KG1 (cell line): ENCODE measurements around the gene VASN.

Experiments
- DNase-seq: peaks from one replicate; lab custom pipeline; 2025; lab: John Stamatoyannopoulos, UW

The VASN gene

DNA sequence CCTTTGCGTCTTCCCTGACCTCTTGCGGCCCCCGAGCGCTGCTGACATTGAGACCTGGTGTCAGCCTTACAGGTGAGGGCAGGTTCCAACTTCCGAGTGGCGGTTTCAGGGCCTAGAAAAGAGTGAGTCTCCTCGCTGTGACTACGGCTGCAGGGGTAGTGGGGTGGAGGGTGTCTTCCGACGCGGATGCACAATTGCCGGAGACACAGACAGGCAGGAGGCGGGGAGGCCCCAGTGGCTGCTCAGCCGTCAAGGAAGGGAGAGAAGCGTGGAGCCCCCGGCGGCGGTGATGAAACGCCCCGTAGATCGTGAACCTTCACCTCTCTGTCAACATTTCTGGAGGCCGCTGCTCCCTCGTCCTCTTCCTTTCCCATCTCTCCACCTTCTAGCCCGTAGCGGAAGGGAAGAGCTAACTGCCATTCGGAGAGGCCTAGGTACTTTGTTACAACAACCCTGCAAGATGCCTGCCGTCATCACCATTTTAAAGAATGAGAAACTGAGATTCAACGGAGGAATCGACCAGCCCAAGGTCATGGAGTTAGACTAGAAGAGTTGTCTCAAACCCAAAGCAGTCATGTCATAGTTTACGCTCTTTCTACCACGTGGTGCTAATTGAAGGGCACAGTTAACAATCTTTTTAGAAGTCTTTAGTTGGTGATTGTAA lies 54.5 kb downstream of the VASN start:
- no peak for DNase-seq

DNA sequence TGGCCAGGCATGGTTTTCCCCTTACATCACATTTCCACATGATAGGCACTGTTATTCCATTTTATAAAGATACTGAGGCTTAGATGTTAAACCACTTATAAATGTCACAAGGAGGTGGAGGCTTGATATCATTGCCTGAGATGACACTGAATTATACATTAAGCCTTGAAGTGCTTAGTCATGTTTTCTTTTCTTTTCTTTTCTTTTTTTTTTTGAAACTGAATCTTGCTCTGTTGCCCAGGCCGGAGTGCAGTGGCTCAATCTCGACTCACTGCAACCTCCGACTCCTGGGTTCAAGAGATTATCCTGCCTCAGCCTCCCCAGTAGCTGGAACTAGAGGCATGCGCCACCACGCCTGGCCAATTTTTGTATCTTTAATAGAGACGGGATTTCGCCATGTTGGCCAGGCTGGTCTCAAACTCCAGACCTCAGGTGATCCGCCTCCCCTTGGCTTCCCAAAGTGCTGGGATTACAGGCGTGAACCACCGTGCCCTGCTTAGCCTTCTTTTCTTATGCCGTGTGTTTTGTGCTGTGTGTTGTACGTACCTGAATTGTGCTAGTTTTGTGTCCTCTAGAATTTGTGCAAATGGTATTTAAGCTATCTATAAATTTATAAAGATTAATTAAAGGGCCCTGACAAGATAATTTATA lies 55.2 kb downstream of the VASN start:
- DNase-seq: no peak

DNA sequence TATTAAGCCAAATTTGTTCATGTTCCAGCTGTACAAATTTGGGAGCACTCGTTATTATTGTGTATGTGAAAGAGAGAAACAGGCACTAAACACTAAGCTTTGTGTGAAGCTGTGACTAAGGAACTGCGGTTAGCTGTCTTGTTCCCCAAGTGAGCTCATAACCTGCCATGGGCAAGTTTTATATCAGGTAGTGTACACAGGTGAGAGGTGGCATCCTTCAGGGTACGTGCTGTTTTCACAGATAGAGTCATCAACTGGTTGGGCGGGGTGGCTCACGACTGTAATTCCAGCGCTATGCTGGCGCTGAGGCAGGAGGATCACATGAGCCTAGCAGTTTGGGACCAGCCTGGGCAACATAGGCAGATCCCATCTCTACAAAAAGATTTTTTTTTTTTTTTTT lies 56.9 kb downstream of the VASN start:
- DNase-seq: no peak

DNA sequence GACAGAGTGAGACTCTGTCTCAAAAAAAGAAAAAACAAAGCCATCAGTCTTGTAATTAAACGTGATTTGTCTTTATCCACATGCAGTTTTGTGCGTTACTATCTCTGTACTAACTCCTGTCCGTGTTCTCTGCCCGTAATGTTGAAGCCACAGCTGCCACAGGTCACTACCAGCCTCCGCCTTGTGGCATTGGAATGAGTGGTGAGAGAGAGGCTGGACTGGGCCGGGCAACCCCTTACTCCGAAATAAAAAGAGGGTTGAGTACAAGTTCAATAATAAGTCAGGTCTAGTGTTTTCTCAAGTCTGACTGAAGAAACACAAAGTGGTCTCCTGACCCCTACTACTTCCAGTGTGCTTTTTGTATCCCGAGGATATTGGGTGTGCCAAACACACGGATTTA lies 59.4 kb downstream of the VASN start:
- DNase-seq: no peak
